Right lobe of liver (tissue), 6 donors: ENCODE measurements around the gene VPS11. TPM values are rescaled to one million over a fixed set of nuclear protein-coding genes. Genes with fewer than 3 reads are reported as not detected.
A peak's percentile ranks its signal among the peaks of the same experiment; 100 is the strongest.
"Not testable (repeated sequence)": the region's sequence is repeated elsewhere in the genome, so short reads cannot be mapped to it uniquely, and the experiment has no call there.

Experiments
- ATAC-seq, 4 donors: fragments of 200-7000 bp; cut with Tn5 transposase; one replicate each; pipeline ENCODE4 v1.9.1; 2020; ENCODE audit warnings: mild to moderate bottlenecking in 4 of 4, moderate library complexity in 4 of 4
- DNase-seq, 3 donors: peaks; one replicate each; pipeline ENCODE4 v3.0.0-alpha.2; 2020
- H3K27ac ChIP-seq, 3 donors: fragments of 200-600 bp; one replicate each; pipeline ENCODE4 v1.8.0; 2022
- H3K27me3 ChIP-seq, 2 donors: fragments of 200-600 bp; one replicate each; pipeline ENCODE4 v1.8.0; 2022
- H3K36me3 ChIP-seq, 4 donors: fragments of 200-600 bp; sonication (generic) in 1 of 4; one replicate each; pipeline versions ENCODE4 v1.5.1 to v1.8.0; 2017 to 2022; ENCODE audit warnings: control low read depth in 1 of 4
- H3K4me1 ChIP-seq, 4 donors: fragments of 200-600 bp; sonication (generic) in 1 of 4; one replicate each; pipeline versions ENCODE4 v1.5.1 to v1.8.0; 2017 to 2022; ENCODE audit warnings: control low read depth in 1 of 4
- H3K4me3 ChIP-seq, 3 donors: fragments of 200-600 bp; one replicate each; pipeline ENCODE4 v1.8.0; 2022
- H3K9me3 ChIP-seq, 4 donors: fragments of 200-600 bp; sonication (generic) in 1 of 4; one replicate each; pipeline versions ENCODE4 v1.5.1 to v1.8.0; 2017 to 2022; ENCODE audit warnings: control low read depth in 1 of 4
- CTCF ChIP-seq, 4 donors: fragments of 200-600 bp in 3 of 4; fragments of 450-650 bp in 1 of 4; IDR thresholded peaks; one replicate each; pipeline versions ENCODE4 v1.5.1 to v1.8.0; 2016 to 2022; ENCODE audit warnings: antibody characterized with exemption in 4 of 4, mild to moderate bottlenecking in 2 of 4
- POLR2A ChIP-seq: fragments of 450-650 bp; IDR thresholded peaks from one replicate; pipeline ENCODE4 v1.6.1; 2017; ENCODE audit warnings: antibody characterized with exemption, mild to moderate bottlenecking
- WGBS: methylation state at CpG from one replicate; pipeline ENCODE4 v1.1.6; 2018; ENCODE audit warnings: low coverage, low lambda C conversion rate; ENCODE audit not compliant: insufficient coverage; ENCODE audit errors: missing lambda C conversion rate; 5-methylcytosine and 5-hydroxymethylcytosine counted together
- intact Hi-C, 2 donors: fragments of 100-400 bp; cut with DNase I; formaldehyde crosslinking; loops; one replicate each; pipeline versions ENCODE4 v1.11.2 to v1.14.1; 2022
- total RNA-seq, 6 experiments: library from RNA; depleted of rRNA in 2 of 6; stranded (reverse); fragments of >200 nt in 2 of 6; fragmentation: NEBNext Ultra II Directional in 3 of 6; extraction: Animal tissue kit (Norgen Biotek cat#: 25700) in 3 of 6; gene quantifications; one replicate each; pipeline versions ENCODE4 v1.1.0 to v1.2.4, GENCODE V29; 2016 to 2023
- donor health status: DM: no; HTN: yes; CAD: no.
- donor health status: DM: no; HTN: no; CAD: no.
- donor health status: DM: no; HTN: no; CAD: no.
- donor health status: DM: no; HTN: yes; CAD: no.
- donor health status: DM: no; HTN: yes; CAD: no.

VPS11 gene
- total RNA-seq, 6 experiments from 2014 or later = 8.5 to 18.3 (median 11.3) TPM

GRCh38 chr11:119100246-119100970, 32.8 kb downstream of the VPS11 start:
- H3K27ac ChIP-seq = no peak overlapping the region
- TF ChIP-seq CTCF (IDR thresholded peaks at IDR 0.05) (peak; percentile 20 to 47 (median 42)), POLR2A (no peak)
- intact Hi-C loops = no loop called here

DNA sequence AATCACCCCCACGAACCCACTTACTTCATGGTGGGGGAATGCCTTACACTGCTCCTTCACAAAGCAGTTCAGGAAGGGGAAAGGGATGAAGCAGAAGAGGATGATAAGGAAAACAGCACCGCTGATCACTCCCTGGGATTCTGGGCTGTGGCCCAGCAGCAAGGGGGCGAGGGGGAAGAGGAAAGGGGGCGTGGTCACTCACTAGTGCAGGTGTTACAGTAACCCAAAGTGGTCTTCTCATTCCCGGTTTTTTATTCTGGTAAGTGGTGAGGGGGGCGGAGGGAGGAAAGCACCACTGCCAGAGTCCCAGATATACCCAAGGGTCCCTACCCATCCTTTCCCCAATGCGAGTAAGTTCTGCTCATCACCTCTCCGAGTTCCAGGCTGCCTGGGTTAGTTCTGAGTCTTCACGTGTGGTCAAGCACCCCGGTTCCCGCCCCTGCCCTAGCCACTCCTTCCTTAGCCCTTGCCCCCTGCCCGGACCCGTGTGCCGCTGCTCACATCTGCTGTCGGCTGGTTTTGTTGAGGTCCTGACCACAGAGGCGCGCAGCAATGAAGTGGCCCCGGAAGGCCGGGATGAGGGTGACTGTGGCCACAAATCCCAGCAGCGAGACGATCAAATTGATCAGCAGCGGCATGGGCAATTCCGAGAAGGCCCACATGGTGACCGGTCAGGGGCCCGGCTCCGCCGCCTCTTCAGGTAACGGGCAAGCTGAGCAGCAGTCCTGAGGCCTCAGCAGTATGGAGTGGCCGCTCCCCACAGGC, 33.6 kb downstream of the VPS11 start:
- H3K27ac ChIP-seq = peak overlapping the region; percentile 75 to 88 (median 77)
- H3K4me1 ChIP-seq = peaks cover 0 to 7% (median 3%) of the 10 kb centered on the region in 4 donors
- peak overlapping the region; percentile 73 to 95 (median 88) for H3K4me3 ChIP-seq
- no peaks in the 10 kb centered on the region for H3K9me3 ChIP-seq
- no peak for TF ChIP-seq CTCF (IDR thresholded peaks at IDR 0.05)
- TF ChIP-seq POLR2A = no peak
- no peak for DNase-seq
- peaks cover 0 to 21% (median 9%) of the 10 kb centered on the region in 4 donors for H3K36me3 ChIP-seq
- ATAC-seq = peak; percentile 23 to 33 (median 29)
- intact Hi-C loops = no loop called here
- WGBS = under 1% methylated on average over 20 of the region's 29 CpGs
- H3K27me3 ChIP-seq = no peaks in the 10 kb centered on the region

More at GRCh38 chr11:119100246-119100970, 32.8 kb downstream of the VPS11 start:
- no peak for DNase-seq
- Histone ChIP-seq H3K36me3 (peaks cover 0 to 21% (median 9%) of the 10 kb centered on the region in 4 donors), H3K27me3 (no peaks in the 10 kb centered on the region), H3K4me1 (peaks cover 0 to 11% (median 3%) of the 10 kb centered on the region in 4 donors), H3K4me3 (peak overlapping the region; percentile 73 to 95 (median 88)), H3K9me3 (no peaks in the 10 kb centered on the region)
- peak in 1 of 4 donors; percentile 5 for ATAC-seq
- 30% methylated on average over 6 of the region's 11 CpGs for WGBS

DNA sequence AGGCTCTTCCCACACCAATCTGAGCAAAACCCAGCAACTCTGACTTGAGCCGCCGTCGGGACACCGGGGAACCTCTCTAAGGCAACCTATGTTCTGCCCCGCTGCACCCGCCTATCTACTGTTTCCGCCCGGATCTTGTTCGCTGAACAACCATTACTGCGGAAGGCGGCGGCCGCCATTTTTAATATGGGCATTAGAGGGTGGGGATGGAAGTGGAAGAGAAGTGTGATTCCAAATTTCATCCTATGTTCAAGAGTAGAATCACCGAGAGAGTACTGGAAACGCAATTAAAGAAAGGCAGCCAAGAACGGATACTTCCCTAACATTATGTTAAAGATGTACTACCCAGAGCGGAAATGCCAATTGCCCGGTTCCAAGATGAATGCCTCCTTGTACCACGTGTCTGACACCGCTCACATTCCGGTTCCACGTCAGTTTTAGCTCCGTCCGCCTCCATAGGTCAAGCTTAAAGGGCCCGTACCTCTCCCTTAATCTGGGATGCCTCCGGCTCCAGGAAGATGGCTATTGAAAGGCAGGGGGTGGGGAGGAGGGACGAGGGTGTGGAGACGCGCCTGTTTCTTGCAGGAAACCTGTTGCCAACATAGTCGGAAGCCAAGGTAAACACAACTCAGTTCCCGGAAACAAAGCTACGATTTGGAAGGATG, 34.3 kb downstream of the VPS11 start, which contains the start of gene DPAGT1:
DPAGT1 (minus strand) TSS at position 95 of the 665 bp plus-strand sequence. CDS start 198 bp downstream, outside the sequence.
- H3K27me3 ChIP-seq = no peaks in the 10 kb centered on the region
- DNase-seq (peak; percentile 85 to 92 (median 88)), ATAC-seq (peak; percentile 86 to 94 (median 92))
- peak within 1 kb of the TSS; percentile 75 to 88 (median 77) for H3K27ac ChIP-seq
- peak within 1 kb of the TSS; percentile 73 to 95 (median 88) for H3K4me3 ChIP-seq
- peak; percentile 6 for TF ChIP-seq POLR2A
- no peak for TF ChIP-seq CTCF (IDR thresholded peaks at IDR 0.05)
- under 1% methylated on average over 27 of the region's 32 CpGs for WGBS
- H3K36me3 ChIP-seq = peaks cover 0 to 17% (median 9%) of the 10 kb centered on the region in 4 donors
- peaks cover 0 to 13% (median 3%) of the 10 kb centered on the region in 4 donors for H3K4me1 ChIP-seq
- H3K9me3 ChIP-seq = no peaks in the 10 kb centered on the region
- intact Hi-C loops = no loop called here

GRCh38 chr11:119103161-119103664, 35.6 kb downstream of the VPS11 start:
- peaks cover 0 to 18% (median 3%) of the 10 kb centered on the region in 4 donors for H3K4me1 ChIP-seq

More at GRCh38 chr11:119103161-119103664, 35.6 kb downstream of the VPS11 start:
- Histone ChIP-seq H3K4me3 (peak overlapping the region in 2 of 3 donors; percentile 88 to 95), H3K27ac (peak overlapping the region; percentile 75 to 88 (median 77))
- DNase-seq, intact Hi-C loops, ATAC-seq, H3K9me3 ChIP-seq, H3K36me3 ChIP-seq, H3K27me3 ChIP-seq: not testable (repeated sequence)
- 76% methylated on average over 8 of the region's 18 CpGs for WGBS
